H9 (cell line): Measurements from ENCODE around the gene KIF26A. TPM values are rescaled to one million over a fixed set of nuclear protein-coding genes. Genes with fewer than 3 reads are reported as not detected.

Experiments
- DNase-seq: peaks from one replicate; pipeline ENCODE4 v3.0.0-alpha.2; 2017
- H2AFZ ChIP-seq: one replicate; pipeline ENCODE4 v1.6.1; 2013; ENCODE audit warnings: mild to moderate bottlenecking, low read length, control low read depth, moderate library complexity
- H2AK5ac ChIP-seq: 2 replicates; pipeline ENCODE4 v1.6.1; 2013; ENCODE audit warnings: low read length, control low read depth, mixed read lengths; ENCODE audit not compliant: insufficient read length
- H2BK120ac ChIP-seq: one replicate; pipeline ENCODE4 v1.6.1; 2013; ENCODE audit warnings: low read depth, mild to moderate bottlenecking, low read length, control low read depth, inconsistent platforms; ENCODE audit not compliant: poor library complexity, severe bottlenecking
- H2BK12ac ChIP-seq: 2 replicates; pipeline ENCODE4 v1.6.1; 2013; ENCODE audit warnings: low read length, control low read depth, mixed read lengths, low read depth; ENCODE audit not compliant: insufficient read length
- H2BK15ac ChIP-seq: 2 replicates; pipeline ENCODE4 v1.6.1; 2013; ENCODE audit warnings: low read depth, low read length, control low read depth
- H2BK20ac ChIP-seq: one replicate; pipeline ENCODE4 v1.6.1; 2013; ENCODE audit warnings: low read depth, mild to moderate bottlenecking, low read length, control low read depth, inconsistent platforms; ENCODE audit not compliant: poor library complexity, severe bottlenecking
- H2BK5ac ChIP-seq: 2 replicates; pipeline ENCODE4 v1.6.1; 2013; ENCODE audit warnings: low read length, control low read depth, mixed read lengths; ENCODE audit not compliant: insufficient read length
- H3K14ac ChIP-seq: 2 replicates; pipeline ENCODE4 v1.6.1; 2013; ENCODE audit warnings: low read length, control low read depth; ENCODE audit not compliant: insufficient read depth
- H3K18ac ChIP-seq: 2 replicates; pipeline ENCODE4 v1.6.1; 2013; ENCODE audit warnings: low read depth, mild to moderate bottlenecking, mixed read lengths, low read length, control low read depth; ENCODE audit not compliant: insufficient read length
- H3K23ac ChIP-seq: 2 replicates; pipeline ENCODE4 v1.6.1; 2013; ENCODE audit warnings: low read length, control low read depth, mixed read lengths, low read depth; ENCODE audit not compliant: insufficient read length
- H3K23me2 ChIP-seq: 2 replicates; pipeline ENCODE4 v1.6.1; 2013; ENCODE audit warnings: low read depth, mild to moderate bottlenecking, mixed read lengths, low read length, control low read depth; ENCODE audit not compliant: insufficient read length, poor library complexity, severe bottlenecking
- H3K27ac ChIP-seq: 2 replicates; pipeline ENCODE4 v1.5.1; 2013; ENCODE audit warnings: low read length, control low read depth, mixed read lengths, low read depth; ENCODE audit not compliant: insufficient read length
- H3K27me3 ChIP-seq: 2 replicates; pipeline ENCODE4 v1.6.1; 2013; ENCODE audit warnings: low read length, control low read depth, inconsistent platforms; ENCODE audit not compliant: insufficient read depth
- H3K4ac ChIP-seq: 2 replicates; pipeline ENCODE4 v1.6.1; 2013; ENCODE audit warnings: low read depth, mild to moderate bottlenecking, control low read depth, inconsistent platforms, low read length, moderate library complexity
- H3K4me1 ChIP-seq: 2 replicates; pipeline ENCODE4 v1.6.1; 2013; ENCODE audit warnings: low read length, control low read depth, inconsistent platforms; ENCODE audit not compliant: insufficient read depth
- H3K4me2 ChIP-seq: 2 replicates; pipeline ENCODE4 v1.6.1; 2013; ENCODE audit warnings: low read length, control low read depth, mixed read lengths; ENCODE audit not compliant: insufficient read length, insufficient read depth
- H3K56ac ChIP-seq: 2 replicates; pipeline ENCODE4 v1.6.1; 2013; ENCODE audit warnings: low read depth, mild to moderate bottlenecking, mixed read lengths, low read length, control low read depth; ENCODE audit not compliant: insufficient read length
- H3K79me1 ChIP-seq: 2 replicates; pipeline ENCODE4 v1.6.1; 2013; ENCODE audit warnings: low read depth, mild to moderate bottlenecking, moderate library complexity, low read length, control low read depth, inconsistent platforms; ENCODE audit not compliant: insufficient read depth, poor library complexity, severe bottlenecking
- H3K79me2 ChIP-seq: 2 replicates; pipeline ENCODE4 v1.6.1; 2013; ENCODE audit warnings: low read length, control low read depth, inconsistent platforms; ENCODE audit not compliant: insufficient read depth
- H3K9ac ChIP-seq: 2 replicates; pipeline ENCODE4 v1.6.1; 2013; ENCODE audit warnings: low read length, control low read depth, mixed read lengths; ENCODE audit not compliant: insufficient read length; ENCODE audit errors: extremely low read depth
- H3K9me3 ChIP-seq: one replicate; pipeline ENCODE4 v1.6.1; 2013; ENCODE audit warnings: low read depth, low read length, inconsistent platforms; ENCODE audit not compliant: control insufficient read depth
- H3T11ph ChIP-seq: one replicate; pipeline ENCODE4 v1.6.1; 2013; ENCODE audit warnings: mild to moderate bottlenecking, low read length, control low read depth, inconsistent platforms
- H4K20me1 ChIP-seq: one replicate; pipeline ENCODE4 v1.6.1; 2013; ENCODE audit not compliant: control insufficient read depth, insufficient read length, insufficient read depth
- H4K5ac ChIP-seq: 2 replicates; pipeline ENCODE4 v1.6.1; 2013; ENCODE audit warnings: low read depth, mild to moderate bottlenecking, mixed read lengths, low read length, control low read depth; ENCODE audit not compliant: insufficient read length
- H4K8ac ChIP-seq: replicated peaks from 2 replicates; pipeline ENCODE4 v1.6.1; 2013; ENCODE audit warnings: low read length, control low read depth, mixed read lengths, low read depth; ENCODE audit not compliant: insufficient read length
- H4K91ac ChIP-seq: 2 replicates; pipeline ENCODE4 v1.6.1; 2013; ENCODE audit warnings: low read depth, mild to moderate bottlenecking, moderate library complexity, mixed read lengths, low read length, control low read depth; ENCODE audit not compliant: insufficient read length
- H3K27ac Mint-ChIP-seq, 3 experiments: 2 replicates in 2 of 3; 3 replicates in 1 of 3; pipeline ENCODE4 v1.8.0; 2020 to 2021; ENCODE audit warnings: mixed read lengths in 3 of 3, mild to moderate bottlenecking in 1 of 3, moderate library complexity in 1 of 3
- H3K27me3 Mint-ChIP-seq: 2 replicates; pipeline ENCODE4 v1.8.0; 2021; ENCODE audit warnings: low read depth, mild to moderate bottlenecking, moderate library complexity, mixed read lengths
- H3K36me3 Mint-ChIP-seq, 3 experiments: 2 replicates in 2 of 3; 3 replicates in 1 of 3; pipeline ENCODE4 v1.8.0; 2020 to 2021; ENCODE audit warnings: low read depth in 3 of 3, mixed read lengths in 3 of 3; ENCODE audit not compliant: insufficient read depth in 1 of 3
- H3K4me1 Mint-ChIP-seq, 2 experiments: 2 replicates each; pipeline ENCODE4 v1.8.0; 2020; ENCODE audit warnings: mixed read lengths in 2 of 2
- H3K4me3 Mint-ChIP-seq, 2 experiments: 2 replicates in 1 of 2; 3 replicates in 1 of 2; pipeline ENCODE4 v1.8.0; 2020 to 2021; ENCODE audit warnings: mild to moderate bottlenecking in 2 of 2, mixed read lengths in 2 of 2, moderate library complexity in 1 of 2
- H3K9me3 Mint-ChIP-seq, 2 experiments: 2 replicates in 1 of 2; 3 replicates in 1 of 2; pipeline ENCODE4 v1.8.0; 2020; ENCODE audit warnings: mild to moderate bottlenecking in 2 of 2, mixed read lengths in 2 of 2, moderate library complexity in 1 of 2
- WGBS: extraction: QIAGEN DNeasy Blood & Tissue Kit; methylation state at CpG from one replicate; pipeline ENCODE4 v1.1.7; 2013; ENCODE audit warnings: missing lambda C conversion rate, low lambda C conversion rate, mixed read lengths; ENCODE audit not compliant: insufficient read length; ENCODE audit errors: extremely low coverage; 5-methylcytosine and 5-hydroxymethylcytosine counted together
- total RNA-seq: library from RNA; stranded (reverse); gene quantifications from 2 replicates; pipeline ENCODE4 v1.2.1, GENCODE V29; 2021
- TF ChIP-seq, protein P1 (sequence below): fragments of 200-600 bp; sonication (generic); conservative IDR thresholded peaks from 3 replicates; pipeline ENCODE4 v1.8.0; 2021; ENCODE audit warnings: antibody characterized with exemption, mild to moderate bottlenecking

KIF26A gene
- total RNA-seq, 1 experiment from 2014 or later: 44.2 TPM

DNA sequence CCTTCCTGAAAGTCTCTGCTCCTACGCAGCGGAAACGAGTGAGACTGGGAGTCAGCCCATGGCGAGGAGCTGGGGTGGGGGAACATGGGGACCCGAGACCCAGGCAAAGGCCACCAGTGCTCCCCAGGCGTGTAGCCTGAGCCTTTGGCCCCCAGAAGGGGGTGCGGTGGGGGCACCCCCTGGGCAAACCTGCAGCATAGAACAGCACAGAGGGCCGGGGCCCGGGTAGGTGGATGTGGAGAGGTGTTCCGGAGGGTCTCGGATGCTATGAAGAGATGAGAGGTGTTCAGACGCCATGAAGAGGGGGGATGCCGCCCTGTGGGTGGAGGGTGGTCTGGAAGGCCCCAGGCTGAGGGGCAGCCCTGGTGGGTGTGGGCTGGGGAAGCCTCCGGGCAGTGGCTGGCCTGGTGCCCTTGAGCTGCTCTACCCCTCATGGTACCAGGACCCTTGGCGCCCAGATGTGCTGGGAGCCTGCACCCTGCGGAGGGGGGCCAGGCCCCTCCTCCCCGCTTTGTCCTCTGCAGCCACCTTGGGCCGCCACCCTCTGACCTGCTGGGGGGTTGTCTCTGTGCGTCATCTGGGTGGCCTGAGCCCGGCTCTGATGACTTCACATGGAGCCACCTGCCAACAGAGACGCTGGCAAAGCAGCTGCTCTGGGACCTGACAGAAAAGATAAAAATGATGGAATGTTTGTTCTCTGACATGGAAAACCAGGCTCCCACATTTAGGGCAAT is 83.4 kb downstream of the KIF26A start:
- H4K20me1 ChIP-seq: no peaks in the 10 kb centered on the region
- no peak overlapping the region for H2BK5ac ChIP-seq
- no peaks in the 10 kb centered on the region for H3K79me1 ChIP-seq
- H2AFZ ChIP-seq: no peak overlapping the region
- H3K4ac ChIP-seq: no peak overlapping the region
- no peak overlapping the region for H3K4me3 Mint-ChIP-seq
- no peak overlapping the region for H4K8ac ChIP-seq
- no peak overlapping the region for H3K27ac ChIP-seq
- no peak overlapping the region for H3K27ac Mint-ChIP-seq
- H4K5ac ChIP-seq: no peak overlapping the region
- H3K23ac ChIP-seq: no peak overlapping the region
- H3K9me3 ChIP-seq: no peaks in the 10 kb centered on the region
- H3K4me2 ChIP-seq: no peak overlapping the region
- no peak overlapping the region for H2BK12ac ChIP-seq
- no peak for DNase-seq
- H2BK20ac ChIP-seq: no peak overlapping the region
- H3K79me2 ChIP-seq: no peaks in the 10 kb centered on the region
- H3K27me3 ChIP-seq: no peaks in the 10 kb centered on the region
- no peak overlapping the region for H2AK5ac ChIP-seq
- no peak overlapping the region for H3K14ac ChIP-seq
- TF ChIP-seq, protein P1, sequence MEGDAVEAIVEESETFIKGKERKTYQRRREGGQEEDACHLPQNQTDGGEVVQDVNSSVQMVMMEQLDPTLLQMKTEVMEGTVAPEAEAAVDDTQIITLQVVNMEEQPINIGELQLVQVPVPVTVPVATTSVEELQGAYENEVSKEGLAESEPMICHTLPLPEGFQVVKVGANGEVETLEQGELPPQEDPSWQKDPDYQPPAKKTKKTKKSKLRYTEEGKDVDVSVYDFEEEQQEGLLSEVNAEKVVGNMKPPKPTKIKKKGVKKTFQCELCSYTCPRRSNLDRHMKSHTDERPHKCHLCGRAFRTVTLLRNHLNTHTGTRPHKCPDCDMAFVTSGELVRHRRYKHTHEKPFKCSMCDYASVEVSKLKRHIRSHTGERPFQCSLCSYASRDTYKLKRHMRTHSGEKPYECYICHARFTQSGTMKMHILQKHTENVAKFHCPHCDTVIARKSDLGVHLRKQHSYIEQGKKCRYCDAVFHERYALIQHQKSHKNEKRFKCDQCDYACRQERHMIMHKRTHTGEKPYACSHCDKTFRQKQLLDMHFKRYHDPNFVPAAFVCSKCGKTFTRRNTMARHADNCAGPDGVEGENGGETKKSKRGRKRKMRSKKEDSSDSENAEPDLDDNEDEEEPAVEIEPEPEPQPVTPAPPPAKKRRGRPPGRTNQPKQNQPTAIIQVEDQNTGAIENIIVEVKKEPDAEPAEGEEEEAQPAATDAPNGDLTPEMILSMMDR: no peak
- H3K9ac ChIP-seq: no peak overlapping the region
- no CpG with 5 or more reads among the region's 21 CpGs for WGBS
- H3K36me3 Mint-ChIP-seq: no peaks in the 10 kb centered on the region
- no peaks in the 10 kb centered on the region for H3K23me2 ChIP-seq
- no peaks in the 10 kb centered on the region; a peak in 2 of 5 replicates for H3K9me3 Mint-ChIP-seq
- no peaks in the 10 kb centered on the region for H3K27me3 Mint-ChIP-seq
- H3K4me1 Mint-ChIP-seq: peaks cover 29 to 57% of the 10 kb centered on the region in 2 experiments
- H2BK120ac ChIP-seq: no peak overlapping the region
- H3K18ac ChIP-seq: peak overlapping the region; percentile 24
- H3K4me1 ChIP-seq: no peaks in the 10 kb centered on the region; the same call in 1 of the 2 replicates
- H4K91ac ChIP-seq: no peak overlapping the region
- H2BK15ac ChIP-seq: no peak overlapping the region
- no peak overlapping the region for H3K56ac ChIP-seq
- H3T11ph ChIP-seq: no peak overlapping the region
